K562 (cell line): ENCODE results near the gene SMIM8. TPM values are rescaled to one million over a fixed set of nuclear protein-coding genes. Genes with fewer than 3 reads are reported as not detected.
A peak's percentile ranks its signal among the peaks of the same experiment; 100 is the strongest.

ENCODE experiments used
- ADNP ChIP-seq: fragments of 200-800 bp; sonication (Bioruptor generic); IDR thresholded peaks from 2 replicates; pipeline ENCODE4 v1.6.1; 2016; ENCODE audit warnings: missing genetic modification characterization, missing compliant biosample characterization
- CBX8 ChIP-seq: fragments of 200-600 bp; sonication (generic); IDR thresholded peaks from 2 replicates; pipeline ENCODE4 v1.6.1; 2012; ENCODE audit warnings: borderline replicate concordance, mixed run types, low read depth, mild to moderate bottlenecking, moderate library complexity, mixed read lengths, low read length, control low read depth, inconsistent platforms; ENCODE audit not compliant: poor library complexity, severe bottlenecking; ENCODE audit errors: extremely low read depth
- CEBPG ChIP-seq, 3 experiments: fragments of 200-800 bp in 1 of 3; sonication (Bioruptor generic) in 1 of 3; sonication (generic) in 1 of 3; formaldehyde crosslinking in 1 of 3; IDR thresholded peaks in 2 of 3; conservative IDR thresholded peaks in 1 of 3; 2 replicates each; pipeline versions ENCODE4 v1.6.1 to v1.8.0; 2016 to 2022; ENCODE audit warnings: missing compliant biosample characterization in 2 of 3, missing genetic modification characterization in 2 of 3, mild to moderate bottlenecking in 1 of 3, missing genetic modification reagents in 1 of 3
- DLX4 ChIP-seq: fragments of 250-450 bp; sonication (Bioruptor Pico); IDR thresholded peaks from 2 replicates; pipeline ENCODE4 v1.6.1; 2021; ENCODE audit warnings: mild to moderate bottlenecking
- MNT ChIP-seq, 2 experiments: fragments of 450-650 bp; conservative IDR thresholded peaks; 2 replicates each; pipeline ENCODE4 v1.6.1; 2017; ENCODE audit warnings: mild to moderate bottlenecking in 2 of 2, moderate library complexity in 2 of 2
- NFE2 ChIP-seq: IDR thresholded peaks from 2 replicates; pipeline ENCODE4 v1.6.1; 2014; ENCODE audit warnings: antibody characterized with exemption, low read depth
- NRF1 ChIP-seq, 2 experiments: fragments of 450-650 bp; IDR thresholded peaks in 1 of 2; conservative IDR thresholded peaks in 1 of 2; 2 replicates each; pipeline ENCODE4 v1.6.1; 2014; ENCODE audit warnings: mild to moderate bottlenecking in 2 of 2
- PCBP2 ChIP-seq: fragments of 200-400 bp; formaldehyde crosslinking; IDR thresholded peaks from 2 replicates; pipeline ENCODE4 v1.6.1; 2018; ENCODE audit warnings: low read length, low read depth, mild to moderate bottlenecking, moderate library complexity; ENCODE audit not compliant: poor library complexity, severe bottlenecking
- POLR2G ChIP-seq: fragments of 200-400 bp; formaldehyde crosslinking; IDR thresholded peaks from 2 replicates; pipeline ENCODE4 v1.6.1; 2017; ENCODE audit warnings: low read depth, mild to moderate bottlenecking, antibody characterized with exemption, low read length, moderate library complexity
- RERE ChIP-seq: sonication (generic); formaldehyde crosslinking; IDR thresholded peaks from 2 replicates; pipeline ENCODE4 v1.8.0; 2023; ENCODE audit warnings: missing genetic modification reagents, mild to moderate bottlenecking, borderline replicate concordance
- YBX1 ChIP-seq: fragments of 450-650 bp; IDR thresholded peaks from 2 replicates; pipeline ENCODE4 v1.7.1; 2016; ENCODE audit warnings: mild to moderate bottlenecking
- ZBTB5 ChIP-seq: fragments of 450-650 bp; IDR thresholded peaks from 2 replicates; pipeline ENCODE4 v1.6.1; 2017; ENCODE audit warnings: antibody characterized with exemption
- ZNF274 ChIP-seq: IDR thresholded peaks from 2 replicates; pipeline ENCODE4 v1.6.1; 2011; ENCODE audit warnings: low read depth, mild to moderate bottlenecking, low read length, moderate library complexity, borderline replicate concordance
- ZNF512 ChIP-seq: IDR thresholded peaks from 2 replicates; pipeline ENCODE4 v1.6.1; 2016; ENCODE audit warnings: missing genetic modification characterization, missing compliant biosample characterization
- polyA plus RNA-seq, 8 experiments: library from polyadenylated mRNA; depleted of rRNA in 4 of 8; stranded (reverse) in 5 of 8; unstranded in 3 of 8; fragments of >200 nt; fragmentation: Nextera tagmentation in 2 of 8; fragmentation: Illumina TruSeq in 1 of 8; extraction: Ambion mirVana in 2 of 8; extraction: Trizol in 1 of 8; gene quantifications; 2 replicates each; pipeline versions ENCODE4 v1.2.1 to v1.2.3, GENCODE V29; 2011 to 2014; ENCODE audit warnings: inconsistent platforms in 1 of 8, missing spikeins in 1 of 8
- total RNA-seq, 7 experiments: library from RNA; depleted of rRNA in 6 of 7; stranded (reverse); fragments of >200 nt in 6 of 7; fragmentation: Illumina TruSeq in 2 of 7; extraction: Trizol in 2 of 7; gene quantifications; 2 replicates each; pipeline versions ENCODE4 v1.2.1 to v1.2.3, GENCODE V29; 2011 to 2021; ENCODE audit warnings: low replicate concordance in 1 of 7

Gene SMIM8
- total and polyA plus RNA-seq, 9 of the 15 experiments (the other 6 are each of a cell fraction or from before 2014, with no cell fraction given): 8.3 to 53.7 (median 15.1) TPM

GRCh38 chr6:87364602-87365252 lies 42.3 kb downstream of the SMIM8 start (continued):
- peak in 1 of 2 experiments; percentile 27; a peak in 1 of 4 replicates for TF ChIP-seq MNT (conservative IDR thresholded peaks at IDR 0.05)
- TF ChIP-seq RERE (CRISPR knock-in tag): no peak
- TF ChIP-seq POLR2G: no peak
- peak; percentile 47; the same call in 1 of the 2 replicates for TF ChIP-seq NFE2
- no peak for TF ChIP-seq PCBP2
- TF ChIP-seq ZBTB5: no peak
- peak; percentile 38; the same call in 1 of the 2 replicates for TF ChIP-seq CEBPG (CRISPR knock-in tag; IDR thresholded peaks at IDR 0.05)
- no peak; a peak in 1 of 4 replicates for TF ChIP-seq CEBPG (tag; conservative IDR thresholded peaks at IDR 0.05 in 1 of 2, IDR thresholded peaks at IDR 0.05 in 1 of 2)
- no peak for TF ChIP-seq ZNF274
- TF ChIP-seq ZNF512: no peak
- TF ChIP-seq YBX1: no peak
- no peak for TF ChIP-seq ADNP
- TF ChIP-seq DLX4: no peak
- TF ChIP-seq CBX8: no peak
- TF ChIP-seq NRF1 (conservative IDR thresholded peaks at IDR 0.05 in 1 of 2, IDR thresholded peaks at IDR 0.05 in 1 of 2): no peak
